HUES6 (cell line): ENCODE data around the gene SUGT1.
"Not testable (repeated sequence)": the region's sequence is repeated elsewhere in the genome, so short reads cannot be mapped to it uniquely, and the experiment has no call there.

ENCODE experiments used
- H3K27ac ChIP-seq: 2 replicates; pipeline ENCODE4 v1.7.0; 2013; ENCODE audit warnings: low read depth, mild to moderate bottlenecking, low read length, inconsistent platforms
- H3K27me3 ChIP-seq: 2 replicates; pipeline ENCODE4 v1.6.1; 2013; ENCODE audit warnings: low read length; ENCODE audit not compliant: control insufficient read depth, insufficient read depth
- H3K36me3 ChIP-seq: 2 replicates; pipeline ENCODE4 v1.6.1; 2013; ENCODE audit warnings: low read length; ENCODE audit not compliant: control insufficient read depth, insufficient read depth
- H3K4me1 ChIP-seq: 2 replicates; pipeline ENCODE4 v1.6.1; 2013; ENCODE audit warnings: low read length; ENCODE audit not compliant: control insufficient read depth, insufficient read depth
- H3K4me3 ChIP-seq: 2 replicates; pipeline ENCODE4 v1.5.1; 2013; ENCODE audit warnings: low read depth, low read length
- H3K9ac ChIP-seq: one replicate; pipeline ENCODE4 v1.6.1; 2013; ENCODE audit warnings: mild to moderate bottlenecking, low read length
- H3K9me3 ChIP-seq: 2 replicates; pipeline ENCODE4 v1.6.1; 2013; ENCODE audit warnings: low read depth, low read length; ENCODE audit not compliant: control insufficient read depth, insufficient read depth

SUGT1 gene

DNA sequence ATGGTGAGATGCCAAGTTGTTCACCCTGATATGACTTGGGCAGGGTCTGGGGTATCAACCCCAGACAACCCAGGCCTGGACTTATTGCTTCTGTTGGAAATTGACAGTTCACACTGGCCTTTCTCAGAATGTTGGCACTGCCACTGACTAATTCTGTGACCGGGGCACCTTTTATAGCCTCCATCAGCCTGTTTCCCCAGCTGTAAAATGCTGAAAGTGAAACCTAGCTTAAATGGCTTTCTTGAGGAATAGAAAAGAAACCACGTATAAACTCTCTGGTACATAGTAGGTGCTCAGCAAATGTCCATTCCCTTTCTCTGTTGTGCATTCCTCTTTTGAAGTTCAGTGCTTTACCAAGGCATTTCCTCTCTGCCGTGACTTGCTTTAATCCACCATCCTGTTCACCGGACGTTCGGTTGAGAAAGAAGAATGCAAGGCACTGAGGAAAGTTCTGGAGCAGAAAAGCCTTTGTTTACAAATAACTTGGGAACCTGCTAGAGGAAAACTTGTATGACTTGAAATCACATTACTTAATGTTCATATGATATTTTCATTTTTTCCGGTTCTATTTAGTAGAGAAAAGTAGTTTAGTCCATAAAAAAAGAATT, 21.4 kb upstream of the SUGT1 start:
- not testable (repeated sequence) for H3K9me3 ChIP-seq, H3K4me1 ChIP-seq, H3K27me3 ChIP-seq, H3K27ac ChIP-seq, H3K4me3 ChIP-seq, H3K9ac ChIP-seq
- peaks cover 30% of the 10 kb centered on the region for H3K36me3 ChIP-seq

DNA sequence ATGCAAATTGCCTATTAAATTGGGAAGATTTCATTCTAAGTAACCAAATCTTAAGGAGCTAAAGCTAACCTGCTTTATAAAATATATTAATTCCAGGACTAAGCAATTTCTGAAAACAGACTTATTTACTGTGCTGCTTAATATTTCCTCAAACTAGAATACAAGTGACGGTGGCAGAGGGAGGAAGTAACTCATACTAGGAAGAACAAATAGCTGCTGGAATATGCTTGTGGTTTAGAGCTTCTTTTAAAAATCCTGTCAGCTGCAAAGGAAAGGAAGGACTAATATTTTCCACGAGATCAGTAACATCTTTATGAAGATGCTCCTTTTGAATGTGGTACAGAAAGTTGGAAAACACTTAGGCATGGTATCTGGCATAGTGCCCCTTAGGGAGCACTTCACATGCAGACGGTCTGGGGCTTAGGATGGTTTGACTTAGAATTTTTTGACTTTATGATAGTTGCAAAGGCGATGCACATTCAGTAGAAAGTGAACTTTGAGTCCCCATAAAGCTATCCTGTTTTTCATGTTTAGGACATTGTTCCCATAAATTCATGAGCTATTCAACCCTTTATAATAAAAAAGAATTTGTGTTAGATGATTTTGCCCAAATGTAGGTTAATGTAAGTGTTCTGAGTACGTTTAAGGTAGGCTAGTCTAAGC, 13.8 kb upstream of the SUGT1 start:
- no peak overlapping the region for H3K27ac ChIP-seq
- H3K36me3 ChIP-seq: peaks cover 14% of the 10 kb centered on the region
- no peaks in the 10 kb centered on the region for H3K27me3 ChIP-seq
- H3K4me3 ChIP-seq: no peak overlapping the region
- H3K4me1 ChIP-seq: no peaks in the 10 kb centered on the region
- no peaks in the 10 kb centered on the region for H3K9me3 ChIP-seq
- H3K9ac ChIP-seq: no peak overlapping the region

GRCh38 chr13:52642131-52642530, 10.5 kb upstream of the SUGT1 start, which contains the start of gene HNRNPA1L2:
TSS of gene HNRNPA1L2 (plus strand) at chr13:52642431. CDS start at chr13:52642493, 62 bp downstream.
- no peaks in the 10 kb centered on the region for H3K27me3 ChIP-seq
- no peak within 1 kb of the TSS for H3K9ac ChIP-seq
- H3K9me3 ChIP-seq: no peaks in the 10 kb centered on the region
- peaks cover 14% of the 10 kb centered on the region for H3K36me3 ChIP-seq
- H3K4me1 ChIP-seq: no peaks in the 10 kb centered on the region
- H3K4me3 ChIP-seq: no peak within 1 kb of the TSS
- no peak within 1 kb of the TSS for H3K27ac ChIP-seq

DNA sequence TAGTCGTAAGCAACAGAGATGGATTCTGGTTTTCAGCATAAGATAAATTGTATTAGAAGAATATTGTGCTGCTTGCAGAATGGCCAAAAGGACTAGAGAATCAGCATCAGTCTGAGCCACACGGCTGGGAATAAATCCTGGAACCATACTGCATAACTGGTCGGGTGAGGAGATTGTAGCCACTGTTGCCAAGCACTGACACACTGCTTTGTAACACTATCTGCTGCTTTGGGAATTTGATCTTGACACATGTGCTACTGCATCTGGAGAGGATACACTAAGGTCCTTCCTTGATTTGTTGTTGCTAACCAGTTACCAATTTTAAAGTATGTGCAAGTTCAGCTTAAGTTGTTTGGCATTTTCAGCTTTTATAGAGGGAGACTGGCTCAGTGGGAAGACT, 8.5 kb upstream of the SUGT1 start:
- no peaks in the 10 kb centered on the region for H3K27me3 ChIP-seq
- peaks cover 14% of the 10 kb centered on the region for H3K36me3 ChIP-seq
- no peak overlapping the region for H3K9ac ChIP-seq
- H3K4me3 ChIP-seq: no peak overlapping the region
- no peak overlapping the region for H3K27ac ChIP-seq
- H3K9me3 ChIP-seq: no peaks in the 10 kb centered on the region
- H3K4me1 ChIP-seq: no peaks in the 10 kb centered on the region

- H3K9me3 ChIP-seq: no peaks in the 10 kb centered on the region
- H3K9ac ChIP-seq: no peak overlapping the region
- no peak overlapping the region for H3K27ac ChIP-seq
- no peak overlapping the region for H3K4me3 ChIP-seq
- peaks cover 2% of the 10 kb centered on the region; the same call in 1 of the 2 replicates for H3K4me1 ChIP-seq
- H3K36me3 ChIP-seq: peaks cover 15% of the 10 kb centered on the region
- H3K27me3 ChIP-seq: no peaks in the 10 kb centered on the region
These were observed 5.7 kb upstream of the SUGT1 start for GRCh38 chr13:52646967-52647366.

- H3K27me3 ChIP-seq: no peaks in the 10 kb centered on the region
- peak overlapping the region; percentile 97 for H3K9ac ChIP-seq
- peaks cover 2% of the 10 kb centered on the region; the same call in 1 of the 2 replicates for H3K4me1 ChIP-seq
- no peaks in the 10 kb centered on the region for H3K9me3 ChIP-seq
- H3K4me3 ChIP-seq: peak overlapping the region; percentile 80
- H3K27ac ChIP-seq: no peak overlapping the region
- peaks cover 20% of the 10 kb centered on the region for H3K36me3 ChIP-seq
These were observed 1.9 kb upstream of the SUGT1 start for GRCh38 chr13:52650731-52651130.

GRCh38 chr13:52651897-52652195, 790 bp upstream of the SUGT1 start:
- Histone ChIP-seq H3K27ac (peak overlapping the region; percentile 97), H3K4me3 (peak overlapping the region; percentile 80), H3K9ac (peak overlapping the region; percentile 97), H3K36me3 (peaks cover 27% of the 10 kb centered on the region), H3K4me1 (peaks cover 2% of the 10 kb centered on the region; the same call in 1 of the 2 replicates), H3K27me3 (no peaks in the 10 kb centered on the region), H3K9me3 (no peaks in the 10 kb centered on the region)

DNA sequence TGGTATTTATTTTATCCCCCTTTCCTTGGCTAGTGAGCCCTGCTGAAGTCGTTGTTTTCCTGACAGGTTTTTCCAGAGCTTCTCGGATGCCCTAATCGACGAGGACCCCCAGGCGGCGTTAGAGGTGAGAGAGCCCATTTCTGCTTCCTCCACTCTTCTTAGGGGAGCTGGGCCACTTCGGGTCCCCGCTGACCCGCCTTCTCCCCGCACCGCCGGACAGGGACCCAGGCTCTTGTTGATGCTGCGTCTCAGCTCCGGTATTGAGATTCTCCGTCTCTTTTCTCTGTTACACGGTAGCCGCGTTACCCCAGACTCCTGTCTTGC, 306 bp downstream of the SUGT1 start:
- Histone ChIP-seq H3K4me1 (peaks cover 2% of the 10 kb centered on the region; the same call in 1 of the 2 replicates), H3K36me3 (peaks cover 37% of the 10 kb centered on the region), H3K27me3 (no peaks in the 10 kb centered on the region), H3K9me3 (no peaks in the 10 kb centered on the region), H3K9ac (peak overlapping the region; percentile 97), H3K27ac (peak overlapping the region; percentile 97), H3K4me3 (peak overlapping the region; percentile 80)

DNA sequence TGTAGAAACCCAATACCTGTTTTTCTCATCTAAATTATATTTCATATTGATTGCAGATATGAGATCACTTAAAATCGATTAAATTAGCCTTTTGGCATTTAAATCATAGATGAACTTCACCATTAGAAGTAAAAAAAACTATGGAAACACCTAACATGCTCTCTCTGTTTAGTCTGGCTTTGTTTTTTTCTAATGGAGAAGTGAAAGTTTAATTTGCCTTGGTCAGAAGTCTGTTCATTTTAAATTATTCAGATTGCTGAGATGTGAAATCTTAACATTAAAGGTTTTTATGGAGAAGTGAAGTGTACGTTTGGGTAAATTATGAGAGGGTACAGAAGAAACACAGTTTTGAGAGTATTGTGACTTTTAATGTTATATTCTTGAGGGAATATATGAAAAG, 6.7 kb downstream of the SUGT1 start:
- H3K36me3 ChIP-seq: peaks cover 77% of the 10 kb centered on the region
- H3K9me3 ChIP-seq: no peaks in the 10 kb centered on the region
- H3K27me3 ChIP-seq: no peaks in the 10 kb centered on the region
- no peaks in the 10 kb centered on the region for H3K4me1 ChIP-seq
- no peak overlapping the region for H3K9ac ChIP-seq
- H3K27ac ChIP-seq: no peak overlapping the region
- H3K4me3 ChIP-seq: no peak overlapping the region

DNA sequence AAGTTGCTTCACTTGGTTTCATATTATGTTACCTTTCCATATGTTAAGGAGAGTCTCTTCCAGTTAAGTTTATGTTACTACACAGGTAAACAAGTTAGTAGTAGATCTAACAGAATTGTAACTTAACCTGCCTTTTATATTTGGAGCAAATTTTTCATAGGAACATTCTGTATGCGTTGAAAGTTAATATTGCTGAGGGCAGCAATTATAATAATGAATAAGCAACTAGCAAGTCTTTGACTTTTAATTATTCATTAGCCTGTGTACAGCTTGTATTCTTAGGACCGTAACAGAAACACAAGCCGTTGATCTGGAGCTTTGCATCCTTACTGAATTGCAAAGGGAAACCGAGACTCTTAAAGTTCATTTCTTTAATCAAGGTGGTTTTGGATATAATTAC, 11.6 kb downstream of the SUGT1 start:
- peaks cover 5% of the 10 kb centered on the region; the same call in 1 of the 2 replicates for H3K4me1 ChIP-seq
- H3K9ac ChIP-seq: no peak overlapping the region
- no peak overlapping the region for H3K4me3 ChIP-seq
- H3K36me3 ChIP-seq: peaks cover 81% of the 10 kb centered on the region
- no peaks in the 10 kb centered on the region for H3K27me3 ChIP-seq
- H3K9me3 ChIP-seq: no peaks in the 10 kb centered on the region
- H3K27ac ChIP-seq: no peak overlapping the region

DNA sequence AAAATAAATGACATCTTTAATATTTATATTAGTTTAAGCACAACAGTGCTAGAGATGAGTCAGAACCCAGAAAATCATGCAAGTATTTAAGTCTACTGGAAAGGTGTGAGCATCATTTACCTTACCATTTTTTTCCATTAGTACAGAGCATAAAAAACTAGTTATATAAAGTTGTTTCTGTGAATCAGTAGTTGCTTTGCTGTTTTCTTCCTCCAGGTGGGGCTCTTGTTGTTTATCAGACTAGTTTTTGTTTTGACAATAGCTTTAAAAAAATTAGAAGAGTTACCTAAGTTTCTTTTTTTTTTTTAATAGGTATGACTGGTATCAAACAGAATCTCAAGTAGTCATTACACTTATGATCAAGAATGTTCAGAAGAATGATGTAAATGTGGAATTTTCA, 12.7 kb downstream of the SUGT1 start:
- Histone ChIP-seq H3K27me3 (no peaks in the 10 kb centered on the region), H3K36me3 (peaks cover 73% of the 10 kb centered on the region), H3K9me3 (no peaks in the 10 kb centered on the region), H3K9ac (no peak overlapping the region), H3K4me3 (no peak overlapping the region), H3K27ac (no peak overlapping the region), H3K4me1 (peaks cover 5% of the 10 kb centered on the region; the same call in 1 of the 2 replicates)
